Anterior cingulate cortex (tissue), 58 donors: ENCODE measurements around the gene TDRD7.
"Not testable (repeated sequence)": the region's sequence is repeated elsewhere in the genome, so short reads cannot be mapped to it uniquely, and the experiment has no call there.

ENCODE experiments used
- DNase-seq, 58 donors: peaks; one replicate each; lab custom pipeline; 2025; lab: John Stamatoyannopoulos, UW

Gene TDRD7

DNA sequence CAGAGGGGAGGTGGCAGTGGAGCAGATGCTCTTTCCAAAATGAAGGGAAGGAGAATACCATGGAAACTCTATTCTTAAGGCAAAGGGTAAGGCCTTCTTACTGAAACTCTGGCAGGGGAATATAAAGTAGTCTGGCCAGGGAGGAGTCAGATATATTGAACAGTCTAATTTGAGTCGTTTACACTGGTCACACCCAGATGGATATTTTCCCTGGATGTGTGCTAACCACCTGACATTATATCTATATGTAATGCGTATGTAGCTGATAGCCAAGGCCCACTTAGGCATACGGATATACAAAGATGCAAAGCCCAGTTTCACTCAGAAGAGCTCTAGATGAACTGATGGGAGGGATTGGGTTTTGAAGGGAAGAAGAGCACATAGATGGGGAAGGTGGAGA lies 7.0 kb downstream of the TDRD7 start:
- no peak for DNase-seq

DNA sequence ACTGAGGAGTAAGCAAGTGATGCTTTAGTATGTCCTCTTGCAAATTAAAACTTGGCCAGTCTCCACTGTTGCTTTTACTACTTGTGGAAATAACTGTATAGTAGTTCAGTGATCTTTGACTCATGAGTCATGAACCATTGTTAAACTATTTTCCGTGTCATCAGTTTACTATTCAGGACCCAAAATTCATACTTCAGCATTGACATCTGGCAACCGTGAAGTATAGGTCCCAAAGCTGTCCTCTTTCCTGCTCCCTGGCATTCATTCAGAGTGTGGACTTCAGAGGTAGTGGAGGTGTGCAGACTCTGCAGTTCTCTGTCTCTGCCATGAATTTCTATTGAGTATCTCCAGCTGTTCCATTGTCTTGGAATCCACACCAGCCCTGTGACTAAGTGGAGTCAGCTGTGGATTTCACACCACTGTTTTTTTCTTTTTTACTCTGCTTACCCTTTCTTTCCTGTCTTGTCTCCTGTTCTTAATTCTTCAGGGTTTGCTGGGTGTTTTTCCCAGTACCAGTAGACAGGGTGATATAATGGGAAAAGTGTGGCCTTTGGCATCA lies 7.5 kb downstream of the TDRD7 start:
- no peak for DNase-seq

DNA sequence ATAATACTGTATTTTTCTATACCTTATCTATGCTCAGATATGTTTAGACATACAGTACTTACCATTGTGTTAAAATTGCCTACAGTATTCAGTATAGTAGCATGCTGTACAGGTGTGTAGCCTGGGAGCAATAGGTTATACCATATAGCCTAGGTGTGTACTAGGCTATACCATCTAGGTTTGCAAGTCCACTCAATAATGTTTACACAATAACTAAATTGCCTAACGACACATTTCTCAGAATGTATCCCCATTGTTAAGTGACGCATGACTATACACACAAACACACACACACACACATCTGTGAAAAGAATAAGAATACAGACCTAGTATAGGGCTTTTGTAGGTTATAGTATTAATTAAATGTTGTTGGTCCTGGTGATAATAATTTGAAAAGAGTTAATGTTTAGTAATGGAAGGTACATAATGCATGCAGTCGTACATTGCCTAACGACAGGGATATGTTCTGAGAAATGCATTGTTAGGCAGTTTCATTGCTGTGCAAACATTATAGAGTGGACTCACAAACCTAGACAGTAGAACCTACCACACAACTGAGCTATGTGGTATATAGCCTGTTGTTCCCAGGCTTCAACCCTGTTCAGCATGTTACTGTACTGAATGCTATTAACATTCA lies 13.6 kb downstream of the TDRD7 start:
- DNase-seq = no peak

DNA sequence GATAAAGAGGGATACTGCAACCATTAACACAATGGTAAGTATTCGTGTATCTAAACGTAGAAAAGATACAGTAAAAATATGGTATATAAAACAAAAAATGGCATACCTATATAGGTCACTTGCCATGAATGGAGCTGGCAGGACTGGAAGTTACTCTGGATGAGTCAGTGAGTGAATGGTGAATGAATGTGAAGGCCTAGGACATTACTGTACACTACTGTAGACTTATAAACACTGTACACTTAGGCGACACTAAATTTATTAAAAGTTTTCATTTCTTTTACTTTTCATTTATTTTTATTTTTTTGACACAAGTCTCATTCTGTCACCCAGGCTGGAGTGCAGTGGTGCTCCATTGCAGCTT lies 14.1 kb downstream of the TDRD7 start:
- DNase-seq = no peak

DNA sequence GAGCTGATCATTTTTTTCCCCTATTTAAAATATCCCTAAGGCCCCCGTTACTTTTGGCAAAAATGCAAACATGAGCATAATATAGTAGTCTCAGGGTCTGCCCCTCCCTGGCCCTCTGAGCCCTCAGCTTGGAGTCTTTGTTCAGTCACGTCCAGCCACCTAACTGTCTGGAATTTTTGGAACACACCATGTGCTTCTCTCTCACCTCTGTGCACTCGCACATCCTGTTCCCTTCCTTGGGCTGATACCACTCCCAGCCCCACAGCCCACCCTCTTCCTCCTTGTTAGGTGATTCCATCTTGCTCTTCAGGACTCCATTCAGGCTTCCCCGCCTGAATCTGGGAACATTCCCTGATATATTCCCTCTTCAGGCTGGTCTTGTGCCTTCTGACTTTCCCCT lies 16.0 kb downstream of the TDRD7 start:
- no peak for DNase-seq

DNA sequence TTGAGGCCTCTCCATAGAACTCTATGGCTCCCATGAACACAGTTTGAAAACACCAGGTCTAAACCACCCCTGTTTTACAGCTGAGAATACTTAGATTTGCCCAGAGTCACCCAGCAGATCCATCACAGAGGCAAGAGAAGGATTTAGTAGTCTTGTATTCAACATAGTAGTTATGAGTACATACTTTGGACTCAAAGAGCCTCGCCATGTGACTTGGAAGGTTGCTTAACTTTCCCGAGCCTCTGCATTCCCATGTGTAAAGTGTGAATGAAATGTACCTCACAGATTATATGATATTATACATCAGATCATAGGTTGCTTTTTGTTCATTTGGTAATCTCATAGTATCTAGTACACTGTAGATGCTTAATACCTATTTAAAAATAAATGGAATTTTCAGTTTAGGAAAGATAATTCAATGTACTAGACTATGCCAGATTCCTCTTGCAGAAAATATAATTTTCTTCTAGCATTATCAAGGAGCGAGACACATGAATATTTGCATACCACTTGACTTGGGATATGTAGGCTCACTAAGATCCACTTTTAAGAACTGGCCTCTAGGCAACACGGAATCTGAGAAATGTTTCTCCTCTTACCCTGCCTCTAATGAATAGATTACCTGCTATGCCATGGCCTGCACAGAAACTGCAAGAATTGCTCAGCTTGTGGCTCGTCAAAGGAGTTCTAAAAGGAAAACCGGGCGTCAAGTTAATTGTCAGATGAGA lies 18.6 kb downstream of the TDRD7 start:
- DNase-seq = no peak

DNA sequence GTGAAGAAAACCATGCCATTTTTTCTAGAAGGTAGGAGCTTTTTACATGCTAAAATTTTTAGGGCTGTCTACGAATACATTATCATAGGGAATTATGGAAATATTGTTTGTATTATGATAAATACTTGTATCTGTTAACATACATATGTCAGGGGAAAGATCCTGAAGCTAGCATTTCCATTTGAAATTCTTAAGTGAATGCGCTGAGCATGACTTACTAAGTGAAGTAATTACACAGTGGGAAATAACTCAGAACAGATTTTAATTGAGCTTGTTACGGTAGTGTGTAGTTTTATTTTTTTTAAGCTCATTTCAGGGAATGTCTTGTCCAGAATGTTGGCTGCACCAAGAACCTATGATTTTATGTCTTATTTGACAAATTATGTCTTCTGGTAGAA lies 19.1 kb downstream of the TDRD7 start:
- no peak for DNase-seq

DNA sequence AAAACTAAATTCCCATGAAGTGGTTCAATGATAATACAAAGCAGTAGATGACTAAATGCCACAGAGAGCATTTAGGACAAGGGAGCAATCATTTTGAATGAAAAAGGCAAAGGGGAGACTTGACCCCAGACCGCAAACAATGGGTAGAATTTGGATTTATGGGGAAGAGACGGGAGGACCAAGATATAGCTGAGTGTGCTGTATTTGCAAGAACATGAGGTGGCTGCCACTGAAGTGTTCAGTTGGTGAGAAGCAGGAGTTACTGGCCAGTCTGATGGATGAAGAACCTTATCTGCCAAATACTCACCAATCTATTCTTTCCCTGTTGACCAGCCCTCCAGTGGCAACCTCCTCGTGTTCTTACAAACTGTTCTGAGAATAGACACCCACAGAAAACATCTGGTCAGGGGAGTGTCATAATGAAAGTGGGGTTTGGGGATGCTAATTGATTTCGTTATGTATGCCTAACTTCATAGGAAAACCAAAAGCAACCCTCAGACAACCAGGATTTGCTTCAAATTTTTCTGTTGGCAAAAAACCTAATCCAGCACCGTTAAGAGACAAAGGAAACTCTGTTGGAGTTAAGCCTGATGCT lies 19.8 kb downstream of the TDRD7 start:
- DNase-seq = no peak

DNA sequence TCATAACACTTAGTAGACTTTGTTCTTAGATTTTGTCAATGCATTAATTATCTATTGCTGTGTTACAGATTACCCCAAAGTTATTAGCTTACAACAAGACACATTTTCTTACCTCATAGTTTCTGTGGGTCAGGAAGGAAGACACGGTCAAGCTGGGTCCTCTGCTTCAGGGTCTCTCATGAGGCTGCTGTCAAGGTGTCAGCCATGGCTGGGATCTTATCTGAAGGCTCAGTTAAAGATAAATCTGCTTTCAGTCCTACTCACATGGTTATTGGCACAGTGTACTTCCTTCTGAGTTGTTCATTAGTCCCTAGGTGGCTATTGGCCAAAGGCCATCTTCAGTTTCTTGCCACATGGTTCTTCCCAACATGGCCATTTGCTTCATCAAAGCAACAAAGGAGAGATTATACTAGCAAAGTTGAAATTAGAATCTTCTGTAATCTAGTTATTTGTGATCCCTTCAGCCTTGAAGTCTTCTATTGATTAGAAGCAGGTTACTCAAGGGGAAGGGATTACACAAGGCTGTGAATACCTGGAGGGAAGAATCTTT lies 25.2 kb downstream of the TDRD7 start:
- DNase-seq = no peak

DNA sequence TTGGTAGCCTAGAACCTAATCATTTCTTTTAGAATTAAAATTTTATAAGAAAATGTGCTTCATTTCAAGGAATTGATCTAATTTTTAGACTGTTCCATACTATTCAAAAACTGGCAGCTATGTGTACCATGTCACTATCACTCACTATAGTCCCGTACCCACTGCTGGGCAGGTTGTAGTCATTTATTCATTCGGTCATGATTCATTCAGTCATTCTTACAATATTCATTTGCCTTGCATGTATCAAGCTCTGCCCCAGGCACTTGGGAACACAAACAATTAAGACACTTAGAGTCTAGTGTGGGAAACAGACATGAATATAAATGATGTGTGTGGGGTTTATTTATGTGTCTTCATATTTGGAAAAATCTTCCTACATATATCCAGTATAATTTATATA lies 26.4 kb downstream of the TDRD7 start:
- no peak for DNase-seq

DNA sequence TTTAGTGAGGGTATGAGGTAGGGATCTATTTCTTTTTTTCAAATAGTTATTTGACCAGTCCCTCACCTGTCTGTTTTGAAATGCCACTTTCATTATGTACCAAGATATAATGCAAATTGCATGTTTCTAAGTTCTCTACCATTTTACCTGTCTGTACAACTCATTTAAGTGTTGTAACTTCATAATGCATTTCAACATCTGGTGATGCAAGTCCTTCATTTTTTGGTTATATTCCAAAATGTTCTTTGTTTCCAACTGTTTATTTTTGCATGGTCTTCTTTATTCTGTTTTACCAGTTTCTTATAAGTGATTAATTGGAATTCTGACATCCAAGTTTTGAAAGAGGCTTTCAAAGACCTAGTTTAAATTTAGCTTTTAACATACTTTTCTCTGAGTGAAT lies 26.8 kb downstream of the TDRD7 start:
- DNase-seq = no peak

DNA sequence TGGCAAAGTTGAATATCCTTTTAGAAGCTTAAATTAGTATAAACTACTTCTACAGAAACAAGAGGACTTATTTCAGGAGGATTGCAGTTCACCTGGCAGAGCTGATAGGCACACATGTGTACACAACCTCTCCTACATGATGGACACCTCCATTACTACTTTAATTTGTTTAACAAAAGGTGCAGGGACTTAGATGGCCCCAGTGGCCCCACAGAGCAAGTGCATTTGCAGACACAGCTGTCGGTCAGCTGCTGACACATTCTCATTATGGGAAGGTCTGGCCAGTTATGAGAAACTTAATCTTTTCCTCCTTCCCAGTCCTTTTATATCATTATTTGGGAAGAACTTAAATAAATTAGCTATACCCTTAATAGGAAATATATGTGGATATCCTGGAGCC lies 28.3 kb downstream of the TDRD7 start:
- no peak for DNase-seq

DNA sequence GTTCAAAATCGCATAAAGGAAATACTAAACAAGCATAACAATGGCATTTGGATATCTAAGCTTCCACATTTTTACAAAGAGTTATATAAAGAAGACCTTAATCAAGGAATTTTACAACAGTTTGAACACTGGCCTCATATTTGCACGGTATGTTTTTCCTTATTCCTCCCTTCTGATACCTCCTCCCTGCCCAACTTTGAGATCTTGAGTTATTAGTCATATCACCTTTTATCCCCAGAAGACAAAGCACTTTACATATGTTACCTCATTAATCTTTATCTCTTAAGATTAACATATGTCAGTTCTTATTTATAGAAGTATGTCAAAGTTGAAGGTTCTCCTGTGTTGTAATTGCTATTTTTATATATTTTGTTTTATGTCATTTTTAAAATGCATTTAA lies 29.8 kb downstream of the TDRD7 start:
- DNase-seq = no peak

DNA sequence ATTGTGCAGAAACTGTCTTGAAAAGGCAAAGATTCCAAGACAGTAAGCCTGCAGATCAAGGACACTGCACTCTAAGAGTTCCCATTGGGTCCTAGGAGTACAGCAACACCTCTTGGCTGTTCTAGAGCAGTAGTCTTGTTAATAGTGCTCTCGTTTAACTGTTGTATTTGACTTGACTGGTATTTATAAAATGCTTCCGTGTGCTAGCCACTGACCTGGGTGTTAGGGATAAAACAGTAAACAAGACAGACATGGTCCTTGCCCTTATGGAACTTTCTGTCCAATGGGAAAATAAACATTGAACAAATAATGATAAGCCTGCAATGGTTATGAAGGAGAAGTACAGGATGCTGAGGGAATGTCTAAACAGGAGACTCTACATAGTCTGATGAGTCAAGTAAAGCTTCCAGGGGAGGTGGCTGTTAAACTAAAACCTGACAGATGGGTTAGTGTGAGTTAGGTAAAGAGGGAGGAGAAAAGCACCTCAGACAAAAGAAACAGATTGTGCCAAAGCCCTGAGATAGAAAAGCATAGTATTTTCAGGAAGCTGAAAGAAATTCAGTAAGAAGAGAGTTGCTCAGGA lies 33.3 kb downstream of the TDRD7 start:
- no peak for DNase-seq

DNA sequence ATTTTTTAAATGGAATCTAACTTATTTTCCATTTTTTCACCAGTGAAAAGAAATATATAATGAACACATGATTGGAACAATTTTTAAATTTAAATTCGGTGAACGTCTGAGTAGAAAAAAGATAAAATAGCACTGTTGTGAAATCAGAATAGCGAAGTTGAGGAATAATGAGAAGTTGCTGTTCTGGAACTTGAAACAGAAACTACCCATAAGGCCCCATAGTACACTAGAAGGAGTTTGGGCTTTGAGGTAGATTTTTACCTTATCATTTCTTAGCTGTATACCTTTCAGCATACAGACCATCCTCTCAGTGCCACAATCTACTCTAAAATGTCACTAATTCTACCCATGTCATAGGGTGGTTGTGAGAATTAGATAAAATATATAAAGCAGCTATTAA lies 35.1 kb downstream of the TDRD7 start:
- DNase-seq = no peak

DNA sequence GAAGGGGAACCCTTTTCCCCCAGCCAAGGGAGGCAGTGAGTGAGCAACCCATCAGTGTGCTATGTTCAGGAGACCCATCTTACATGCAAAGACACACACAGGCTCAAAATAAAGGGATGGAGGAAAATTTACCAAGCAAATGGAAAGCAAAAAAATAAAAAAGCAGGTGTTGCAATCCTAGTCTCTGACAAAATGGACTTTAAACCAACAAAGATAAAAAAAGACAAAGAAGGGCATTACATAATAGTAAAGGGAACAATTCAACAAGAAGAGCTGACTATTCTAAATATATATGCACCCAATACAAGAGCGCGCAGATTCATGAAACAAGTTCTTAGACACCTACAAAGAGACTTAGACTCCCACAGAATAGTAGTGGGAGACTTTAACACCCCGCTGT lies 41.7 kb downstream of the TDRD7 start:
- DNase-seq = not testable (repeated sequence)

DNA sequence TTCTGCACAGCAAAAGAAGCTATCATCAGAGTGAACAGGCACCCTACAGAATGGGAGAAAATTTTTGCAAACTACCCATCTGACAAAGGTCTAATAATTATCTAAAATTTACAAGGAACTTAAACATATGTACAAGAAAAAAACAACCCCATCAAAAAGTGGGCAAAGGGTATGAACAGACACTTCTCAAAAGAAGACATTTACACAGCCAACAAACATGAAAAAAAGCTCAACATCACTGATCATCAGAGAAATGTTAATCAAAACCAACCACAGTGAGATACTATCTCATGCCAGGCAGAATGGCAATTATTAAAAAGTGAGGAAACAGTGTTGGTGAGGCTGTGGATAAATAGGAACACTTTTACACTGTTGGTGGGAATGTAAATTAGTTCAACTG lies 44.9 kb downstream of the TDRD7 start:
- DNase-seq = not testable (repeated sequence)

DNA sequence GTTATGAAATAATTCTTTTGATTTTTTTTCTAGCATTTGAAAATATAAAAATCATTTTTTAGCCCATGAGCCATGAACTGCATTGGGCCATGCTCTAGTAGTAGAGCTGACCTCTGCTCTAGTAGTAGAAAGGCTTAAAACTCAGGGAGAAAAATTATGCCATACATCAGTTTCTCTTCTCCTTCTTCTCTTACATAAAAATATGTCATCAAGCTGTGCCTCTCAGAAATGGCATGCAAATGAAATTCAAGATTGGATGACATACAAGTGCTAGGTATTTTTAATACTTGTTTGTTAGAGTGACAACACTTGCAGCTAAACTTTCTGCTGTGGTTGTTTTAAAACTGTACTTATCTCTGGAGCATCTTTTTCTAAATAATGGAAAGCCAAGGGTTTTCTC lies 47.4 kb downstream of the TDRD7 start:
- DNase-seq = no peak

DNA sequence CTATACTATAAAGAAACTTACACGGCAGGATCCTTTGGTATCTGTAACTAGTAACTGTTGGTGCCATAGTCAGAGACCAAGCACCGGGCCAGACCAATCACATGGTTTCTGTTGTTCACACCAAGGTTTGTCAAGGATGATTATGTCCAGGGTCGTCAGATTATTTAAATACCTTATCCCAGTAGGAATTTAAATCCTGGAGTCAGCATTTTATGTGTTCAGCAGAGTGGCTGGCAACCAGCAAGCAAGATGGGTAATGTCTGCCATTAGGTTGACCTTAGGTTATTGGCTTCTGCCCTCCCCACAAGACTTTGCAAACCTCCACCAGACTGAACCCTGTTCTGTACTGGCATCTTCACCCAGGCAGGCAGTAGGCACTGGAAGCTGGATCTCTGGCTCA lies 50.3 kb downstream of the TDRD7 start:
- no peak for DNase-seq

DNA sequence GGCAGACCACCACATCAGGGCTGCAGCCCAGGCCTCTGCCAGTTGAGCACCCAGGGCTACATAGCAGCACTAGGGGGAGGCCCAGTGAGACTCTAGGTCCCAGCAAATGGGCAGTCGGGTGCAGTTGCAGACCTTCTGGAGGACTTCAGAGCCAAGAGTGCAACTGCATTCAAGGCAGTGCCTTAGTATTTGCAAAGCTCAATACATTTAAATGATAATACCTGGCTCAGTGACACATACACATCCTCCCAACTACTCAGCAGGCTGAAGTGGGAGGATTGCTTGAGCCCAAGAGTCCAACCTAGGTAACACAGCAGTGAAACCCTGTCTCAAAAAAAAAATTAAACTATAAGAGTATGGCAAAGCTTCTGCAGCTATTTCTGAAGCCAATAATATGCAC lies 51.0 kb downstream of the TDRD7 start:
- DNase-seq = no peak
